T-helper 1 cell treated with Interleukin-12 subunit alpha and Interleukin-12 subunit beta and Interleukin-4 antibody, amounts not matched to agents 30 ng/mL and 1 ng/mL, for 36 hours (primary cell): ENCODE results near the gene LACTBL1. TPM values are rescaled to one million over a fixed set of nuclear protein-coding genes. Genes with fewer than 3 reads are reported as not detected.

Experiments
- intact Hi-C: fragments of 100-400 bp; cut with micrococcal nuclease; formaldehyde crosslinking; loops from one replicate; pipeline ENCODE4 v1.15.1; 2024
- total RNA-seq: library from RNA; stranded (reverse); gene quantifications from 2 replicates; pipeline ENCODE4 v1.2.3, GENCODE V29; 2022

The LACTBL1 gene
- total RNA-seq, 1 donor from 2014 or later, result not detected

DNA sequence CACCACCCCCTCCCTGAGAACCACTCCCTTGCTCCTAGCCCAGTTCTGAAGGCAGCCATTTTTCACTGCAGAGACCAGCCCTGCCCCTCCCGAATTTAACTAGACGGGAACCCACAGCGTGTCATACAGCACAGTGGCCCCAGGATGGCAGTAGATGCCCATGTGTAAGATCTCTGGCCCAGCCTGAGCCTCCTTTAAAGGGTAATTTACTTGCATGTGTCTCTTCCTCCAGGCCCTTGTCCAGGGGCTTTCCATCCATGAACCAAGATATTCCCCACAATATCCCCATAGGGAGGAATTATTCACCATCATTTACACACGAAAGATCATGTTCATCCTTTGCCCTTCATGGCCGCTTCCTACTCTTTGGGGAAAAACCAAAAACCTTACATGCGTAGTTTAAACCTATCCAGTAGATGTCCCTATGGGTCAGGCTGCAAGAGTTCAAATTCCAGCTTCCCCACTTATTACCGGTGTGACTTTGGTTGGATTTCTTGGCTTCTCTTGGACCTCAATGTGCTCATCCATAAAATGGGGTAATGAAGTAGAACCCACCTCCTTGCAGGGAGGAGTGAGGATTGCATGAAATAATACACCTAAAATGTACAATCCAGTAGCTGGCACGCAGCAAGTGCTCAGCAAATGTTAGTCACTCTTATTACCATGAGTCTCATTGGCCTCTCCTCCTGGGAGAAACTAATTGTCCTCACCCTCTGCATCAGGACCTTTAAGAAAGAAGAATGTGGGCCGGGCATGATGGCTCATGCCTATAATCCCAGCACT is 4.0 kb upstream of the LACTBL1 start:
- intact Hi-C loops, result loop anchor here (1.0 to 10.0 kb wide), 5 partner anchors 122 to 561 kb away; no protein-coding TSS in a partner anchor

GRCh38 chr1:22976127-22976460 is 3.4 kb upstream of the LACTBL1 start:
- intact Hi-C loops, result loop anchor here (1.0 to 10.0 kb wide), 5 partner anchors 122 to 561 kb away; no protein-coding TSS in a partner anchor

- intact Hi-C loops, result loop anchor here (1.0 to 10.0 kb wide), 5 partner anchors 123 to 562 kb away; no protein-coding TSS in a partner anchor
Observed at GRCh38 chr1:22975694-22976093, 3.0 kb upstream of the LACTBL1 start.

DNA sequence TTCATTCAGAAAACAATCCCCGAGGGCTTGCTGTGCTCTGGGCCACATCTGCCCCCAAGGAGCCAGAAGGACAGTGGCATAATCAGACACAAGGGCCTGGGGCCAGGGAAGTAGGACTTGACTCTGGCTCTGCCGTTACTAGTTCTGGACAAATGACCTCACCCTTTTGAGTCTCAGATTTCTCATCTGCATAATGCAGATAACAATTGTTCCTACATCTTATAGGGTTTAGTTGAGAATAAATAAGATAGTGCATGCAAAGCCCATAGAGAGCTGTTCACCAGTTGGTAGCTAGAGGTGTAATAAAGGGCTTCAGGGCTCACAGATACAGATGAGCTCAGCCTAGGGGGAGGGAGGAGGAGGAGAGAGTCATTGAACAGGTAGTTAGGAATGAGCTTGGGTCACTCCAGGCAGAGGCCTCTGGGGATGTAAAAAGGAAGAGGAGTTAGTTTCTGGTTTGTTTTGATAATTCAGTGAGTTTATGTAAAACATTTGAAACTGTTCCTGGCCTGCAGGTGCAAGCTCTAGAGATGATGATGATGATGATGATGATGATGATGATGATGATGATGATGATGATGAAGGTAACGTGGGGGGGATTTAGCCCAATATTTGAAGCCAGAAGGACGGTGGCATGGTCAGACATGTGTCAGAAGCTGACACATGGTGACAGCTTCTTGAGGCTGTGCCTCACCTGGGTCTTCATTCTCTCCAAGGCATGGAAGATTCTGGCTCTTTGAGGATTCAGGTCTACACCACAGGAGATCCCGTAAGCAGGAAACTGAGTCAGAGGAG is 858 bp downstream of the LACTBL1 start:
- intact Hi-C loops, result loop anchor here (10.0 kb wide), 1 partner anchor 303 kb away; no protein-coding TSS in a partner anchor

GRCh38 chr1:22971161-22971560 is 1.5 kb downstream of the LACTBL1 start:
- intact Hi-C loops, result loop anchor here (10.0 kb wide), 1 partner anchor 304 kb away; no protein-coding TSS in a partner anchor

DNA sequence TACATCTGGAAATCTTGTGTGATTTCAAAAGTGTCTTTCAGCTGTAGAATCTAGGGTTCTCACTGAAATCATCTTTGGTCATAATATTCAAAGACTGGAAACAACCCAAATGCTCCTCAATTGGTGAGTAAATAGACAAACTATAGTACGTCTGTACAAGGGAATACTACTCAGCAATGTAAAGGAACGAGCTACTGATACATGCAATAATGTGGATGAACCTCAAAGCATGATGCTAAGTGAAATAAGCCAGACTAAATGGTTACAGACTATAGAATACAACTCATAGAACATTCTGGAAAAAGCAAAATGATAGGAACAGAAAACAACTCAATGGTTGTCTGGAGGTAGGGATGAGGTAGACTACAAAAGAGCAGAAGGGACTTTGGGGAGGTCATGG is 2.6 kb downstream of the LACTBL1 start:
- intact Hi-C loops, result loop anchor here (10.0 kb wide), 1 partner anchor 305 kb away; no protein-coding TSS in a partner anchor

DNA sequence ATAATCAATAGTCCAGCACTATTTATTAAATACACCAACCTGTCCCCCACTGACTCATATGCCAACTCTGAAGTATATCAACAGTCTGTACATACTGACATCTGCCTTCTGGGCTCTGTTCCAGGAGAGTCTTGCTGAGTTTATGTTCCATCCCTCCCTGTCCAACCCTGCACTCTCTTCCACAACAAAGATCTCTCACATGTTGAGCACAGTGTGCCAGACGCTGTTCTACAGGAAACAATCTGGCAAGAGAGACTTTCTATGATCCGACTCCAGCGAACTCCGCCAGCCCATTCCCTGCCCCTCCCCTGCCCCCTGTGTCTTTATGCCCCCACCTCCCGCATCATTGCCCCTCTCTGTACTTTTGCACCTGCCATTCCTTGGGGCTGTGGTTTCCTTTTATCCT is 3.4 kb downstream of the LACTBL1 start:
- intact Hi-C loops, result no loop called here

GRCh38 chr1:22967833-22968232 is 4.8 kb downstream of the LACTBL1 start:
- intact Hi-C loops, result no loop called here

GRCh38 chr1:22966309-22966708 is 6.4 kb downstream of the LACTBL1 start:
- intact Hi-C loops, result no loop called here

DNA sequence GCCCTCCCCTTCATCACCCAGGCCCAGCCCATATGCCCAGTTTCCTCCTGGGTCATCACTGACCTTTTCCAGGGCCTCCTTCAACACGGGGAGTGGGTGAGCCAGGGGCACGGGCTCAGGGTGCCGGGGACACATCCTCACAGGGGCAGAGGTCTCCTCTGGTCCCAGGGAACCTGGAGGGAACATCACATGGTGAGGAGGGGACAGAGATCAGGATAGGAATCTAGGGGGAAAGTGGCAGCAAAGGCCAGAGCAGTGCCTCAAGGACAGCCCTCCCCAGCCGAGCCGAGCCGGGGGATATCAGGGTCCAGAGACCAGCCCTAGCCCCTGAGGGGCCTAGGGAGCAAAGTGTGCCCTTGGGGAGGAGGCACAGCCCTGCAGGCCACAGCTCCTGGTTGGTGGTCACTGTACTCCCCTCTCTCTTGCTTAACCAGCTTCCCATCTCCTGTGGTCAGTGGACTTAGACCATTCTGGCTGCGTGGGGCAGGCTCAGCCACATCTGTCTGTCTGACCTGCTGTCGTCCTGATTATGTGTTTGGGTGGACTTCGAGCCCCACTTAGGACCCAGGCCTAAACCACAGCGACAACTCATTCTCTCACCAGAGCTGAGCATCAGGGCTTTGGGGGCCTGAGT is 9.5 kb downstream of the LACTBL1 start:
- intact Hi-C loops, result no loop called here

- intact Hi-C loops, result no loop called here
Observed at GRCh38 chr1:22962558-22962957, 10.1 kb downstream of the LACTBL1 start.

- intact Hi-C loops, result no loop called here
Observed at GRCh38 chr1:22959545-22960360, 12.9 kb downstream of the LACTBL1 start.

DNA sequence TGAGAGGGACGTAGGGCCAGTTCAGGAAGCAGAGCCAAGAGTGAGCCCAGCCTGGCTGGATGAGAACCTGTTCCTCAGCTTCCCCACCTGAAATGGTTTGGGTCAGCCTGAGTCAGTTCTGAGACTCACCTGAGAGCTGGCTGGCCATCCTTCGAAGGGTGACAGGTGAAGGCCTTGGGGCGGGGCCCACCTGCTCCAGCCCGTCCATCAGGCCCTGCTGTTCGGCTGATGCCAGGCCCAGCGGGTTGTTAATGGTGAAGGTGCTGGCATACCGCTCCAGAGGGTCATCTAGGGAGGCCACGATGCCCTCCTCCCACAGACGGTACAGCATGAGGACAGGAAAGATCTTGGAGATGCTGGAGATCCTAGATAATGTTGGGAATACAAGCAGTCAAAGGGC is 14.1 kb downstream of the LACTBL1 start:
- intact Hi-C loops, result no loop called here

DNA sequence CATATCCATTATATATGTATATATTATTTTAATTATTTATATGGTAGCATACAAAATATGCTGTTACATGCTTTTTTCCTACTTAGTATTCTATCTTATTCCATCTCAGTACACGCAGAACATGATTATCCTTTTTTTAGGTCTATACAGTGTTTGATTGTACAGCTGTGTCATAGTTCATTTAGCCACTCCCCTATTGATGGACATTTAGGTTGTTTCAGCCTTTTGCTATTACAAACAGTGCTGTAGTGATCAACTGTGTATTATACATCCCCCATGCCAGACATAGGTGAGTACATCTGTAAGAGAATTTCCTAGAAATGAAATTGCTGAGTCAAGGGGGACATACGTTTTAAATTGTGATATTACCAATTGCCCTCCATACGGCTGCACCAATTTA is 15.6 kb downstream of the LACTBL1 start:
- intact Hi-C loops, result no loop called here

- intact Hi-C loops, result no loop called here
Observed at GRCh38 chr1:22955146-22955545, 17.5 kb downstream of the LACTBL1 start.

- intact Hi-C loops, result no loop called here
Observed at GRCh38 chr1:22953740-22954141, 18.9 kb downstream of the LACTBL1 start.

- intact Hi-C loops, result no loop called here
Observed at GRCh38 chr1:22953057-22953739, 19.5 kb downstream of the LACTBL1 start.

DNA sequence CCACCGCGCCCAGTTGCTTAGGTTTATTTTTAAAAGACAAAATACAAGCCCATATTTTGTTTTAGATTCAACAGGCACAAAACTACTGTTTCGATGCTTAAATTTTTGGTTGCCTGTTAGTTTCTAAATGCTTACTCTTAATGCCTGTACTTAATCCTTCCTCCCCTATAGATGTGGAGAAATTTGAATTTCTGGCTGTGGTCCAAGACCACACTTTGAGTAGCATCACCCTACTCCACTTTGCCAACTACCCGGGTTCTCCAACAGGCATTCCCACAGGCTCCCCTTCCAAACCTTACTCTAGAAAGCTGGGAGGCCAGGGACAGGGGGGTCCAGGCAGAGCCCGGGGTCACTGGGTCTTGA is 20.0 kb downstream of the LACTBL1 start:
- intact Hi-C loops, result no loop called here

- intact Hi-C loops, result no loop called here
Observed at GRCh38 chr1:22951796-22952195, 20.9 kb downstream of the LACTBL1 start.

- intact Hi-C loops, result no loop called here
Observed at GRCh38 chr1:22949822-22950331, 22.8 kb downstream of the LACTBL1 start.
